T-helper 1 cell (primary cell): Measurements from ENCODE around the gene SFMBT2.

Source experiments
- DNase-seq, 5 donors: peaks; one replicate each; pipeline ENCODE4 v3.0.0-alpha.2; 2012 to 2020
- total RNA-seq, 4 donors: gene quantifications; one replicate each; lab custom pipeline; 2026; lab: John Stamatoyannopoulos, UW

The SFMBT2 gene
- 35.9 to 51.9 (median 43.0) reads per million in 4 donors for total RNA-seq

DNA sequence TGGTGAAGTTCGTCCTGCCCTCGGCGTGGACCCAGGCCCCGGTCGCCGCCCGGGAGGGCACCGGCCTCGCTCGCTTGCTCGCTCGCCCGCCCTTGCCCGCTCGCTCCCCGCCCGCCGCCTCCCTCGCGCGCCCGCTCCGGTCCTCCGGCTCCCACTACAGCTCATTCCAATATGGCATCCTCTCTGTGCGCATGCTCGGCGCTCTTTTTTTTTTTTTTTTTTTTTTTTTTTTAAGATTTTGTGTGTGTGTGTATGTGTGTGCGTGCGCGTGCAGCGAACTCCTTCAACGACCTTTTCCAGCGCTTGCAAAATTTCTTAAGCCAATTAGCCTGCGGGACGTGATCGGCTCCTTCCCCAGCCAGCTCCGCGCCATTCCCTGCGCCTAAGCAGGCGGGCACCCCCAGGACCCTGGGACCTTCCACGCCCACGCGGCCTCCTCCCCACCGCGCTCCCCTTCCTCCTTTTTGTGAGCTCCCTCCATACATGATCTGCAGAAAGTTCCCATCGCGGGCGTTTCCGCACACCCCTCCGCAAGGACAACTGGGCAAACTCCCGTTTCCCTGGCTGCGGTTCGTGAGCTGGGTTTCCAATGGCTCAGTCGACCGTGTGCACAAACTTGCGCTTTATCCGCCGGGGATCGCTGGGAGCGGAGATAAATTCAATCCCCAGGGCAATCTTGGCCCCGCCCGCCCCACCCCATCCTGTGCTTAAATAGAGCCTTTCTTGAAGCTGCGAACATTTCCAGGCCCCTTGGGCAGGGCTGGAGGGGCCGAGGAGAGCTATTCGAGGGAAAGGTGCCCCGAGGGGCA lies at the start of gene SFMBT2:
Gene SFMBT2 (minus strand): TSS at position 173 of the 809 bp plus-strand sequence. CDS start 29,136 bp downstream, outside the sequence.
- peak; percentile 41 to 78 (median 57) for DNase-seq

DNA sequence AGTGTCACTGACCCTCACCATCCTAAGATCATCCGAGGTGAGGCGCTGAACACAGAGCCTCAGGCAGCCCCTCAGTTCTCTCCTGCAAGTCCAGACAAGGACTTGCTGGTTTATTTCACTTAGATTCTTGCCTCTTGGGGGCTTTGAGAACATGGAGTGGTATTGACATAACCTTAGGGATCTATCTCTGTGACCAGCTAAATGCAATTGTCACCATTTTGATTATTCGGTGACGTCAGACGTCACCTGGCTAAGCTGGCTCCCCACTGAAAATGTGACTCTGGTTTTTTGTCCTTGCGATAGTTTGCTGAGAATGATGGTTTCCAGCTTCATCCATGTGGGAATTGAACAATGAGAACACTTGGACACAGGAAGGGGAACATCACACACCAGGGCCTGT lies 49.2 kb upstream of the SFMBT2 start:
- no peak for DNase-seq

DNA sequence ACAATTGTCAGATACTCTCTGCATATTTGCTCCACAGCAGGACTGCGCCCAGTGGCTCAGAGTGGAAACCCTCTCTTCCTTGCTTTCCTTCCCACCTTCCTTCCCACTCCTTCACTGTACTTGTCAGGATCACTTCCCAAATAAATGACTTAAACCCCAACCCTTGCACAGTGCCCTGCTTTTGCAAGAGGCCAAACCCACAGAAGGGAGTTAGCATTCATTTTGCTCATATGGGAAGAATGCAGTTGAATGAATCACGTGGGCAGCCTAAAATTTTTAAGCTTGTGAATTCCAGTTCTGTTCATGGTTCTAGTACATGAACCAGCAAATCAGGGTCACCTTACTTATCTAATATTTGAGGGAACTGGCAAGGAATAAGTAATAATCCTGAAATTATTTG lies 47.7 kb upstream of the SFMBT2 start:
- no peak for DNase-seq

DNA sequence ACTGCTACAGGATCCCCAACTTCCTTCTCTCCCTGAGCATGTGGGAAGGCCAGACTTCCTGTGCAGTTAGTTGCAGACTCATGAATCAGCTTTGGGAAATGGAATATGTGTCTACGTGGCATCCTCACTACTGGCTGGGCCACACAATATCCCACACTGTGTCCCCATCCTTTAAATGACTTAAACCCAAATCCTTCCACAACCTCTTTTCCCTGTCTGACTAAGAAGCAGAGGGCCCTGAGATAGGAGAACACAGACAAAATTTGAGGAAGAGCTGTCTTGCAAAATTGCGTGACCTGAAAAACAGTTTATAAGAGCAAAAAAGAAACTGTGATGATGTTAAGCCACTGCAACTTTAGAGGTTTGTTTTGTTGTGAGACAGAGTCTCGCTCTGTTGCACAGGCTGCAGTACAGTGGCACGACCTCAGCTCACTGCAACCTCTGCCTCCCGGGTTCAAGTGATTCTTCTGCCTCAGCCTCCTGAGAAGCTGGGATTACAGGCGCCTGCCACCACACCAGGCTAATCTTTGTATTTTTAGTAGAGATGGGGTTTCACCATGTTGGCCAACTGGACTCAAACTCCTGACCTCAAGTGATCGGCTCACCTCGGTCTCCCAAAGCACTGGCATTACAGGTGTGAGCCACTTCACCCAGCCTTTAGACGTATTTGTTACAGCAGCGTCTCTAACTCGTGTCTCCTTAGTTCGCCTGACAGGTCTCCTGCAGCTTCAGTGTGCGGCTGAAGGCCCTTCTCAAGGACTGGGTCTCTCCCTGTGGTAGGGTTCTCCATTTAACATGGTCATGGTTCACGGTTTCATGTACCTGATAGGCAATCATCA lies 46.9 kb upstream of the SFMBT2 start:
- no peak for DNase-seq

DNA sequence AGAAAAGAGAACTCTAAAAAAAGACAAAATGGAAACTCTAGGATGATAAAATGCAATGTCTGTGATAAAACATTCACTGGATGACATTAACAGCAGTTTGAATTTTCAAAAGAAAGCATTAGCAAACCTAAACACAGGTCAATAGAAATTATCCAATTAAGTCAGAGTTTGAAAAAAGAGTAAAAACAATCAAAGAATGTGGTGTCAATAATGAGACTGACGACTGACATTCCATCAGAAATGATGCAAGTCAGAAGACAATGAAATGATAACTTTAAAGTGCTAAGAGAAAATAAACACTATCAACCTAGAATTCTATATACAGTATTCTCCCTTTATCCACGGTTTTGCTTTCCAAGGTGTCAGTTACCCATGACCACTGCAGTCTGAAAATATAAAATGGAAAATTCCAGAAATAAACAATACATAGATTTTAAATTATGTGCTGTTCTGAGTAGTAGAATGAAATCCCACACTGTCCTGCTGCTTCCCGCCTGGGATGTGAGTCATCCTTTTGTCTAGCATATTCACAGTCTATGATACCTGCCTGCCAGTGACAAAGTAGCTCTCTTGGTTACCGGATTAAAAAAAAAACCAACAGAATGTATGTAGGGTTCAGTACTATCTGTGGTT lies 38.3 kb upstream of the SFMBT2 start:
- no peak for DNase-seq

DNA sequence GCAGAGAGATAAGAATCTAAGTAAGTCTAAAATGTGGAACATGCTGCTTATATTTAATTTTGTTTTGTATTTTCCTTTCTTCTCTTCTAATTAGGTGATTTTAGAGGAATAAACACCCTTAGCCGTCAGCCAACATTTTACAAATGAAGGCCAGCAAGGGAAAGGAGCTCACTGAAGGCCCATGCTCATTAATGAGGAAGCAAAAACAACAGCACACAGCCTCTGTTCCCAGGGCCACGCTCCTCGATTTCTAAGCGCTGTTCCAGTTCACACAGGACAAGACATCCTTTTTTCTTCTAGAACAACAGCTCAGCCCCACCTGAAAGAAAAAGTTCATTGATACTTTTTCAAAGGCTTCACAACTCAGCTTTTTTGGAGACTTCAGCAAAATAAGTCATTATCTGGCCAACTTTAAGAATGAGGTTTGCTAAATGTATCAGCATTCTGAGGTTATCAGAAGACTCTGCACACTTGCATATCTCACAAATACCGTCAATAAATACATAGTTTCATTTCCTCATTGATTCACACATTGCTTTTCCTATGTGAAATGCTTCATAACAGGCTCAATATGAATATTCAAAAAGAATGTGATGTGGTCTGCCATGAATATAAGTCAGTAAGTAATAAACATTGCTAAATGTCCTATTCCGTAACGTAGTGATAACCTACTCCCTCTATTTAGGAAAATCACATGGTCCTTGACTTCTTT lies 34.8 kb upstream of the SFMBT2 start:
- no peak for DNase-seq

DNA sequence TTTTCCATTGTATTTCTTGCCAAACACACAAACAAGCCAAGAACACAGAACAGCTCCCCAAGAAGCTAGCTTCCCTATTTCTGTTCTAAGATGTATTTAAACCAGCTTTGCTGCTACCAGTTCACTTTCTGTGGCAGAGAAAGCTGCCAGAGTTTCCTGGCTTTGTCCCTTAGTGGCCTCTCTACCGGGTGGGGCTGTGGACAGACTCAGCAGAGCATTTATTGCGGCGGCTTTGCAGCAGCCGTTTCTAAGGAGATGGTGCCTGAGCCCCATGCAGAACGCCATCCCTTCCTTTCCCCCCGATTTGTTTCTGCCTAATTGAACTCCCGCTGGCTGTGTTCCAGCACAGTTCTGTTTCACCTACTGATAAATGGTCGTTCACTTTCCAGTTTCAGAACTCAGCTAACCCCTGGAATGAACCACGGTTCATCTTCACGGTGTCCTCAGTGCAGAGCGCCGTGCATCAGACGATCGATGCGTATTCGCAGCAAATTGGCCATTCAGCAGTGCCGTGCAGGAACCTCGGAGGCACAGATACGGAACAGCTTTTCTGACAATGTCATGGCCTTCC lies 33.8 kb upstream of the SFMBT2 start:
- DNase-seq, result no peak

DNA sequence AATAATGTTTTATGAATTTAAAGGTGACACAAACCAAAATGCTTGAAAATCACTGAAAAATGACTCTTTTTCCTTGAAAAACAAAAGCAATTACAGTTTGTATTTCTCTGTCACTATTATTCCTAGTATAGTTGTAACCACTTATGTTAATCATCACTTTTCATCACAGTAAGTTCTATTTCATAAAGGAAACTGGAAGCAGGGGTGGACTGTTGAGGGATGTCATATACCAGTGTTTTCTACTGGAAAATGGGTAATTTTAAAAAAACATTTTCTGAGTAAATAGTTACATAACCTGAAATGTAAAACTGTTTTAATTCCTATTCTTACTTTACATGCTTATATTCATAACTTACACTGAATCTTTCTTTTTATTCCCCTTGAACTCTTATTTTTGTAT lies 32.2 kb upstream of the SFMBT2 start:
- no peak for DNase-seq

DNA sequence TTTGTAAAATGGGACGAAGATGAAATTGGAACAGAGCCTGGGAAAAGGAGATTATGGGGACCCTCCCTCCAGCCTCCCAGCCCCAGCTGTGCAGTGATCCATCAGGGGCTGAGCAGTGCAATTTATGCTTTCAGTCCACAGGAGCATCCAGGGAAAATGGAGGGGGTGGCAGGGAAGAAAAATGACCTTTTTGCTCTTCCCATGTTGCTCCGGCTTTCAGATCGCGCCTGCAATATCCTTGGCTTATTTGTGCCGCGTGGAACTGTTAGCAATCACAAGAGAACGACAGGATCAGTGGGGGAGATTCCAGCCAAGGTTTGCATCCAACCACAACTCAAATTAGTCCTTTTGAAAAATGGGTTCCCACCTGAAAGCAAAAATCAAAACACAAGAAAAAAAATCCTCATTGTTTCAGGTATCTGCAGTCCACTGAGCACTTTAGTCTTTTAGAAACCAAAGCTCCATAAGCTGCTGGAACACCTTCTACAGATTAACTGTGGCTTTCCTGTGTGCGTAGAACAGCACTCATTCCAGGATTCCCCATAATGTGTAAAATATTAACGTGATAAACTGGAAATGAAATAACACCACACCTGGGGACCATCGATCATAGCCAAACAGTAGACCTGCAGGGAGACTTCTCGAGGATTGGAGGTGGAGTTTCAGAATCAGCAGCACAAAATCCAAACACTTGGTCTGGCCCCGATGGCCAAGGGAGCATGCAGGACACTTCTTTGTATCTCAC lies 30.7 kb upstream of the SFMBT2 start:
- DNase-seq, result no peak

DNA sequence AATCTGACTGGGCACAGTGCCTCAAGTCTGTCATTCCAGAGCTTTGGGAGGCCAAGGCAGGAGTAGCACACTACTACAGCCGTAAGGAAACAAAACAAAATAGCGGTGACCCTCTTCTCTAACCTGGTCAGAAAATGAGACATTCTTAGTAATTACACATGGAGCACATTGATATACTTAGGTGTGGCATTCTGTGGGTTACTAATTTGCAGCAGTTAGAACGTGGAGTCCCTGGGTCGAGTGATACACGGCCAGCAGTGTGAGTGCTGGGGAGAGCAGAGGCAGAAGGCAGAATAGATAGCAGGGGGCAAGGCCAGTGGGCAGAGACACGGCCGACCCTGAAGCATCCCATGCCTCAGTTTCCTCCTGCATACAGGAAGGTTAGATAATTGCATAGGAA lies 28.9 kb upstream of the SFMBT2 start:
- no peak for DNase-seq

DNA sequence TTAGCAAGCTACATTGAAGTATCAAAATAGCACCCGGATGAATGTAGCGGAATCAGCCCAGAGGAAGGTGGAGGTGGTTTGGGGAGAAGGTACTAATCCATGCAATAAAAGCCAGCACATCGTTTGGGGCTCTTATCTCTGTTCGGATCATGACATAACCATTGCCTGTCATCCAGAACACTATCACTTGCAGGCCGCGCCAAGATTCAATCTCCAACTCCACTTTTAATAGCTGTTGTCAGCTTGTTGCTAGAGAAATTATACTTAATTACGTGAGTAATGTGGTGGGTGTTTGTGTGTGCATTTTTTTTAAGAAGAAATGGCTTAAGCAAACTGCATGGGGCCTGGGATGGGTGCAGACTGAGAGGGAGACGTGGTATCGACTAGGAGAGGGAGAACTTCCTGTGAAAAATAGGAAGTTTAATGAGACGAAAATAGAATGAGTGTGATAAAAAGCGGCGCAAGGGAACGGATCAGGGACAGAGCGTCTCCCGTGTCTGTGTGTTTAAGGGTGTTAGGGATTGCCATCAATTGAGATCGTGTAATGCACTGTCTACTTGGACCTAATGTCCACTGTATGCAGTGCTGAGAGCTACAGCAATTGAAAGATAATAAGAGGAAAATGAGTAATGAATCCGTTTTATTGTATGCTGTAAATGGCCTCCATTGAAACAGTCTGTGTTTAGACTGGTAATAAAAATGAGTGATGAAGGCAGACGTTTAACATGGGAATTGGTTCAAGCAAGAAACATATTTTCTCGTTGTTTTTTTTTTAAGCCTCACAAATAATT lies 27.6 kb upstream of the SFMBT2 start:
- no peak for DNase-seq

DNA sequence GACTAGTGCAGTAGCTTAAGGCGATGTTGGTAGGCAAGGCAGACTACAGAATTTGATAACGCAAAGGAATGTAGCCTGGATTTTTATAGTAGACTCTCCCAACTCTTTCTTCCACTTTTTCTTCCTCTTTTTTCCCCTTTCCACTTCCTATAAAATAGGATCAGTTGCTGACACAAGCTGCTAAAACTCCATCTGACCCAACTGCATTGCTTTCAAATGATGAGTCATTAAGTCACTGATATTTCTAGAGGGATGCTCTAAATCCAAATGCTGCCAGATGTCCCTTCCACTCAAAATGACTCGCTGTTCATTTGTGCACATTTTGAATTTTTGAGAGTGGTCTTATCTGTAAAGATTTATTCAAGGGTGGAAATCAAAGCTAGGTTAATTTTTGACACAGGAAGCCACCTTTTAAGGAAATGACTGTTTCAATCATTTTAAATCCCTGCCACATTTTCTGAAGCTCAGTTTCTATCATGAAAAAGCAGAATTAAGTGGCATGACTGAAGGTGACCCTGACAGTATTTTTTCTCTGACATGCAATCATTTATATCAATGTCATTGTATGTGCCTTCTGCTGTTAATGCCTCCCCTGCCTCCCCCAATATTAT lies 25.8 kb upstream of the SFMBT2 start:
- no peak for DNase-seq

DNA sequence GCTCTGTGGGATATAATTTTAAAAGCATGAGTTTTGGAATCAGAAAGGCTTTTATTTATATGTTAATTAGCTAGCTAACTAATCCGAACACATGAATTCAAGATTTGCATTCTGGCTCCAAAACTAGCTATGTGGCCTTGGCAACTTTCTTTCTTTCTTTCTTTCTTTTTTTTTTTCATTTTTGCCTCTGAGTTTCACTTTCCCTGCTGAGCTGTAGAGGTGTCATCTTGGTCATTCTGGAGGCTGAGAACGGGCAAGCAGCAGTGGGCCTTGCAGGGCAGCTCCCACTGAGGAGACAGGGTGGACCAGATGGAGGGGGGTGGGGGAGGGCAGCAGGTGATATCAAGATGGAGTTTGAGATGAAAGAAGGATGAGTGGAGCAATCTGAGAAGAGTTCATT lies 24.8 kb upstream of the SFMBT2 start:
- no peak for DNase-seq

DNA sequence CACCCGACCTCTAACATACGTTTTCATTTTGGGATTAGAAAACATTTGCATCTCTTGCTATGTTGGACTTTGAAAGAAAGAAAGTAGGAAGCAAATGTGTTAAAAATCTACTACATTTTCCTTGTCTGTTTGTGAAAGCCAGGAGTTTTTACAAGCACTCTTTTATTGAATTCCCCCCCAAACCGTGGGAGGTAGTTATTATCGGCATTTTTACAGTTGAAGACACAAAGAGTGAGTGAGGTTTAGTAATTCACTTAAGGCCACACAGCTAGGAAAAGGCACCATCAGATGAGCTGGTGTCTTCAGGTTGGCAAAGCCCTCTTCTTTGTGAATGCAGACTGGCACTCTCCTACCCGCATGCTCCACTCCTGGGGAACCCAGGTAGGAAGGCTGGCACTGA lies 23.5 kb upstream of the SFMBT2 start:
- no peak for DNase-seq

DNA sequence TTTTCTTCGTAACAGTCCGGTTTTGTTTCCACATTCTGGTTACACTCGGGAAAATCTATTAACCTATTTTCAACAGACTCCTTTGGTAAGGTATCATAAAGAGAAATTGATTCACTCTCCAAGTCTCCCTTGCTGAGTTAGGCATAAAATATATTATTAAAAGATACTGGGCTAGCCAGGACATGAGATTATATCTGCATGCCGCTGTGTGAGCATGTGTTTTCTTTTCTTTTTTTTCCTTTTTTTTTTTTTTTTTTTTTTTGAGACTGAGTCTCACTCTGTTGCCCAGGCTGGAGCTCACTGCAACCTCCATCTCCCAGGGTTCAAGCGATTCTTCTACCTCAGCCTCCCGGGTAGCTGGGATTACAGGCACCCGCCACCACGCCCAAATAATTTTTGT lies 23.0 kb upstream of the SFMBT2 start:
- DNase-seq, result no peak

DNA sequence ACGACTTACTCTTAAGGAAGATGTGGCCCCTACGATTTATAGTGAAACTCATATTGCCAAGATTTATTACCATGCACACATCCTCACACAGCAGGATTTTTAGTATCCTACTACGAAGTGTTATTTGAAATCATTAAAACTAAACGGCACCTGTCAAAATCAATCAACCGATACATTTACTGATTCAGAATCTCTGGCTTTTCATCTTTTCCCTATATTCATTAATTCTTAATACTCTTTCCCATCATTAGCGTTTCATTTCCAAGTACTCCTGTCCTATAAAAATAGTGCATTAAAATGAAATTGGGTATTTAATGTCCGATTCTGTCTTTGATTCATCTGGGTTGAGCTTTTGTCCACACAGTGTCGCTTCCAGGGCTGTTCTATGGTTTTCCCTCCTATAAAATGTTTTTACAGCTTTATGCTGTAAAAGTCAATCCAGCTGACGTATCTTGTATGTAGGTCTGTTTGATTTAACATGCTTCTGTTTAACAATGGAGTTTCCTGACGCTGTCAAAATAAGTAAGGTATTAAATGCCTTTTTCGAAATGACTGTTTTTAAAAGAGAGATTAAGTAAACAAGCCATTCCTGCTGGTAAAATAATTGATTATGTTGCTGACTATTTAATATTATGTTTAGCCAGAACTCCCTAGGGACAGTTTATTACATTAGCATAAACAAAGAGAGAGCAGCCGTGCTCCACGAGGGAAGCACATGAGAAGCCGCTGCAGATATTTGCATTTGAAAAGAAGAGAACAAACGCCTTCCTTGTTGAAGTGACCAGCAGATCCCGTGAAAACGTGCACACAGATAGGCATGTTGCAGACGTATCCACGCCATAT lies 22.3 kb upstream of the SFMBT2 start:
- DNase-seq, result no peak

DNA sequence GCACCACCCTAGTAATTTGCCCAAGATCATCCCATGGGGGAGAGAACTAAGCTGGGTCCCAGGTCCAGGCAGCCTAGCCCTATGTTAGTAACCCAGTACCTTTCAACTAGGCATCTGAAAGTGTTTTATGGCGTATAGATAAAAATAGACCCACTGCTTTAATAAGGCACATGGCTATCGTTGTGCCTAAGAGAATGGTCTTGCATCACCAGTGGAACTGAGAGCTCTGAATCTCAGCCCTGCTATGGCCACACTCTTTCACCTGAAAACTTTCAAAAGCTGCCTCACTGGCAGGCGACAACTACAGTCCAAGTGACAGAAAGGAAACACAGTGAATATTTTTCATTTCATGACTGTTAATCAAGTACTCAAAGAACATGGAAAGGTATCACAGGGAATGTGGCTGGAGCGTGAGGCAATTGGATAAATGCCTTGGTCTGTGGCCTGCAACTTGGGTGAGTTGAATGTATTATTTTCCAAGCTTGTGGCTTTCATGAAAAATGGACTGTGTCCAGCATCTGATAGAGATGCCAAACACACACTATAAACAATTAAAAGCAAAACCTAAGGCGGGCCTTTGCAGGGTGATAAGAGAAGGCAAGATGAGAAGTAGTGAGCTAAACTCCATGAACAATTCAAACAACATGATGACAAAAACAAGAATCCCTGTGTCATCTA lies 18.0 kb upstream of the SFMBT2 start:
- DNase-seq, result no peak

DNA sequence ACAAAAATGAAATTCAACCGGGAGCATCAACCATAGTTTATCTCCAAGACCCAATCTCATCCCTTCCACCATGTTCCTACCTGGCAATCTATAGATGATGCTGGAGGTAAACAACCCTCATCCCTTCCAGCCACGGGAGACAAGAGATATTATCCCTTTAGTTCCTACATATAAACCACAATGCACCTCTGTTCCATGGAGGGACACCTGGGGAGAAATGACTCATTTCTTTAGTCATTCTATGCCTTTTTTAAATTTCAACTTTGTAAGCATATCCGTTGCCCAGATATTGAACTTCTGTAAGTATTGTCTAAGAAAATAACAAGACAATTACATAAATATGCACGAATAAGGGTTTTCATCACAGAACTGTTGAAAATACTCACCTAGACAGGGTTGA lies 15.5 kb upstream of the SFMBT2 start:
- DNase-seq, result no peak

DNA sequence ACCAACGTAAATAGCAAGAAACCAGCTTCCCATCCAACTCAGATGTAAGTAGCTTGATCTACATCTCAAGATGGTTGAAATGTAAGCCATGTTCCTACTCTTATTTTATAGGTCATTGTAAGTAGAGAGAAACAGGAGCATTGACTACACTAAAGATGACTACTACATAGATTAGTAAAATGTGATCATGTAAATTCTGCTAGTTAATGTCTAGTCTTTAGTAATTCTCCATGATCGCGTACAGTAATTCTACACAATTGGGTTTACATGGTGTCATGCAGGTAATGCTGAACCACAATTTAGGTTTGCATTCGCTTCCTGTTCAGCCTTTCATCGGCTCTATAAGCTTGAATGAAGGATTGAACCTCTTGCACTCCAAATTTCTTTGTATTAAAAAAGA lies 14.9 kb upstream of the SFMBT2 start:
- no peak for DNase-seq
